Spleen (tissue), 11 donors: ENCODE data around the gene SIK3. TPM values are rescaled to one million over a fixed set of nuclear protein-coding genes. Genes with fewer than 3 reads are reported as not detected.

Source experiments
- DNase-seq: peaks from one replicate; pipeline ENCODE4 v3.0.0-alpha.2; 2020
- H3K27ac ChIP-seq, 8 donors: fragments of 200-600 bp; sonication (generic) in 7 of 8; 1 replicate in 4 of 8; 2 replicates in 4 of 8; pipeline versions ENCODE4 v1.5.0 to v1.8.0; 2016 to 2021; ENCODE audit warnings: inconsistent platforms in 4 of 8, mild to moderate bottlenecking in 4 of 8, moderate library complexity in 1 of 8
- H3K27me3 ChIP-seq, 7 donors: fragments of 200-600 bp; sonication (generic) in 6 of 7; replicated peaks in 1 of 7; 1 replicate in 4 of 7; 2 replicates in 3 of 7; pipeline versions ENCODE4 v1.5.0 to v1.8.0; 2016 to 2021; ENCODE audit warnings: inconsistent platforms in 3 of 7, mild to moderate bottlenecking in 1 of 7
- H3K36me3 ChIP-seq, 6 donors: fragments of 200-600 bp; sonication (generic) in 5 of 6; 1 replicate in 4 of 6; 2 replicates in 2 of 6; pipeline versions ENCODE4 v1.5.0 to v1.8.0; 2016 to 2021; ENCODE audit warnings: inconsistent platforms in 2 of 6
- H3K4me1 ChIP-seq, 6 donors: fragments of 200-600 bp; sonication (generic) in 5 of 6; 1 replicate in 3 of 6; 2 replicates in 3 of 6; pipeline versions ENCODE4 v1.5.0 to v1.8.0; 2016 to 2021; ENCODE audit warnings: inconsistent platforms in 3 of 6
- H3K4me3 ChIP-seq, 8 donors: fragments of 200-600 bp; sonication (generic) in 7 of 8; 1 replicate in 4 of 8; 2 replicates in 4 of 8; pipeline versions ENCODE4 v1.5.0 to v1.8.0; 2016 to 2021; ENCODE audit warnings: inconsistent platforms in 4 of 8, mild to moderate bottlenecking in 4 of 8, moderate library complexity in 2 of 8
- H3K9me3 ChIP-seq, 8 donors: fragments of 200-600 bp; sonication (generic) in 7 of 8; 1 replicate in 4 of 8; 2 replicates in 4 of 8; pipeline versions ENCODE4 v1.5.0 to v1.8.0; 2016 to 2021; ENCODE audit warnings: inconsistent platforms in 4 of 8
- CTCF ChIP-seq, 11 experiments: fragments of 200-600 bp in 7 of 11; fragments of 450-650 bp in 4 of 11; sonication (generic) in 4 of 11; IDR thresholded peaks in 8 of 11; conservative IDR thresholded peaks in 3 of 11; 1 replicate in 7 of 11; 2 replicates in 4 of 11; pipeline versions ENCODE4 v1.4.0 to v1.8.0; 2016 to 2021; ENCODE audit warnings: antibody characterized with exemption in 11 of 11, inconsistent platforms in 4 of 11, mild to moderate bottlenecking in 1 of 11
- POLR2A ChIP-seq, 3 donors: fragments of 450-650 bp; IDR thresholded peaks; one replicate each; pipeline ENCODE4 v1.5.1; 2017; ENCODE audit warnings: antibody characterized with exemption in 3 of 3, mild to moderate bottlenecking in 1 of 3
- POLR2AphosphoS5 ChIP-seq, 3 donors: sonication (generic); formaldehyde crosslinking; IDR thresholded peaks; one replicate each; pipeline ENCODE4 v1.5.1; 2017; ENCODE audit warnings: antibody characterized with exemption in 3 of 3
- WGBS, 5 donors: extraction: QIAGEN DNeasy Blood & Tissue Kit in 3 of 5; methylation state at CpG; one replicate each; pipeline versions ENCODE4 v1.1.5 to v1.1.7; 2013 to 2018; 5-methylcytosine and 5-hydroxymethylcytosine counted together
- intact Hi-C: fragments of 100-400 bp; cut with DNase I; formaldehyde crosslinking; loops from one replicate; pipeline ENCODE4 v1.15.0; 2023; ENCODE audit warnings: low total_unique reads
- polyA plus RNA-seq, 3 donors: library from polyadenylated mRNA; stranded (reverse); fragments of 200-250 nt; gene quantifications; one replicate each; pipeline ENCODE4 v1.2.1, GENCODE V29; 2013
- total RNA-seq, 7 donors: library from RNA; depleted of rRNA in 3 of 7; stranded (reverse); fragments of >200 nt in 3 of 7; fragmentation: NEBNext Ultra II Directional in 4 of 7; extraction: Animal tissue kit (Norgen Biotek cat#: 25700) in 4 of 7; gene quantifications; one replicate each; pipeline versions ENCODE4 v1.1.0 to v1.2.1, GENCODE V29; 2016 to 2021
- donor health status: healthy with polysubstance abuse.
- donor health status: DM: no; HTN: no; CAD: no; lungs with moderate emphysema.
- donor health status: DM: no; HTN: no; CAD: no.
- donor health status: Bipolar disorder and iron deficiency.
- donor health status: healthy.
- donor health status: DM: no; HTN: no; CAD: no.
- donor health status: DM: yes; HTN: yes; CAD: no.

The SIK3 gene
- total and polyA plus RNA-seq, 10 donors: 7.8 to 112 (median 67.6) TPM

DNA sequence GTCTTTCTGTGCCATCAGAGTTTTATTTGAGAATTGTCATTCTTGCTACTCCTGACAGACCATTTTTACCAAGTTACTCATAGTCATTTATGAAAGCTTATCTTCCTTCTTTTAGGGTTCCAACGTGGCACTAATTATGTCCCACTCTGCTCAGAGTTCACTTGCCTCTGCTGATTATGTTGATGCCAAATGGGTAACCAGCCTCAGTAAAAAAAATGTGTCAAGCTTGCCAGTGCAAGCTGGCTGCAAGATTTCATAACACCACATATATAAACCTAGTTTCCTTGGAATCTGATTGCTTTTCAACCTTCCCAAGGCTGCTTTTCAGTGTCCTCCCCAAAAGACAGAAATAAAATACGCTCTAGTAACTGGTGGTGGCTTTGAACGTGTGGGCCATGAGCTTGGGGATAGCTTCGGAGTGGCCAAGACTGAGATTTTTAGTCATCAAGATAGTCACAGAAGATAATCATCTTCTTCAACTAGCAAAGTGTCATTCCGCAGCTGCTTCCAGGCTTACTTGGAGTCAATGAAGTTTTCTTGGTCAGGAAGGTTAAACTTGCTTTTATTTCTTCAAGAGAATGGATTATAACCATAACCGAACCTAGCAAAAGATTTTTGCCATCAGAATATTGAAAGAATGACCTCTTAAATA is 231.3 kb downstream of the SIK3 start:
- Histone ChIP-seq H3K4me3 (no peak overlapping the region), H3K27ac (no peak overlapping the region), H3K36me3 (peaks cover 3 to 100% (median 87%) of the 10 kb centered on the region in 6 donors), H3K27me3 (no peaks in the 10 kb centered on the region), H3K9me3 (no peaks in the 10 kb centered on the region), H3K4me1 (peaks cover 0 to 21% (median 13%) of the 10 kb centered on the region in 6 donors)
- 92 to 98% (median 96%) methylated on average over 6 of the region's 6 CpGs for WGBS, 5 donors
- intact Hi-C loops: no loop called here
- TF ChIP-seq POLR2A (IDR thresholded peaks at IDR 0.05): no peak
- no peak for TF ChIP-seq CTCF (IDR thresholded peaks at IDR 0.05 in 8 of 11, conservative IDR thresholded peaks at IDR 0.05 in 3 of 11)
- no peak for TF ChIP-seq POLR2AphosphoS5 (IDR thresholded peaks at IDR 0.05)
- DNase-seq: no peak

GRCh38 chr11:116865696-116866095 is 232.5 kb downstream of the SIK3 start:
- H3K36me3 ChIP-seq: peaks cover 3 to 100% (median 91%) of the 10 kb centered on the region in 6 donors
- 76 to 88% (median 81%) methylated on average over 1 of the region's 1 CpG for WGBS, 5 donors

GRCh38 chr11:116864531-116864930 is 233.7 kb downstream of the SIK3 start:
- Histone ChIP-seq H3K36me3 (peaks cover 5 to 100% (median 93%) of the 10 kb centered on the region in 6 donors), H3K27me3 (no peaks in the 10 kb centered on the region), H3K27ac (no peak overlapping the region), H3K9me3 (no peaks in the 10 kb centered on the region), H3K4me3 (no peak overlapping the region), H3K4me1 (no peaks in the 10 kb centered on the region)
- intact Hi-C loops: no loop called here
- TF ChIP-seq POLR2AphosphoS5 (IDR thresholded peaks at IDR 0.05): no peak
- no peak for DNase-seq
- WGBS, 5 donors: 97 to 99% (median 97%) methylated on average over 5 of the region's 5 CpGs

More at GRCh38 chr11:116865696-116866095, 232.5 kb downstream of the SIK3 start:
- Histone ChIP-seq H3K27ac (no peak overlapping the region), H3K4me1 (peaks cover 0 to 9% (median 8%) of the 10 kb centered on the region in 6 donors), H3K9me3 (no peaks in the 10 kb centered on the region), H3K4me3 (no peak overlapping the region), H3K27me3 (no peaks in the 10 kb centered on the region)
- intact Hi-C loops: no loop called here
- DNase-seq: no peak
- TF ChIP-seq POLR2A (IDR thresholded peaks at IDR 0.05) (no peak), POLR2AphosphoS5 (IDR thresholded peaks at IDR 0.05) (no peak), CTCF (IDR thresholded peaks at IDR 0.05 in 8 of 11, conservative IDR thresholded peaks at IDR 0.05 in 3 of 11) (no peak)

- Histone ChIP-seq H3K27ac (no peak overlapping the region), H3K27me3 (no peaks in the 10 kb centered on the region), H3K4me3 (no peak overlapping the region), H3K36me3 (peaks cover 5 to 100% (median 94%) of the 10 kb centered on the region in 6 donors), H3K4me1 (no peaks in the 10 kb centered on the region), H3K9me3 (no peaks in the 10 kb centered on the region)
- intact Hi-C loops: no loop called here
- TF ChIP-seq CTCF (IDR thresholded peaks at IDR 0.05 in 8 of 11, conservative IDR thresholded peaks at IDR 0.05 in 3 of 11) (no peak), POLR2AphosphoS5 (IDR thresholded peaks at IDR 0.05) (no peak), POLR2A (IDR thresholded peaks at IDR 0.05) (no peak)
- no peak for DNase-seq
- 89 to 98% (median 97%) methylated on average over 3 of the region's 3 CpGs for WGBS, 5 donors
These were observed 235.3 kb downstream of the SIK3 start for GRCh38 chr11:116862951-116863350.
